ENCODE data around the gene AGPS. TPM values are rescaled to one million over a fixed set of nuclear protein-coding genes. Genes with fewer than 3 reads are reported as not detected.
A peak's percentile ranks its signal among the peaks of the same experiment; 100 is the strongest.

Gene AGPS
- total RNA-seq, 1 experiment from 2014 or later, result 69.9 TPM

- no peak overlapping the region for H3K4me3 Mint-ChIP-seq (ENCODE audit: low read depth, unreplicated experiment)
- BruUV-seq (replicated peaks), result no TSS peak
- peak overlapping the region; percentile 40 for H3K27ac Mint-ChIP-seq (ENCODE audit: unreplicated experiment)
- no peak for TF ChIP-seq CTCF (IDR thresholded peaks at IDR 0.05; ENCODE audit: unreplicated experiment)
- intact Hi-C loops (cut with micrococcal nuclease; ENCODE audit: unreplicated experiment), result no loop called here
- H3K4me1 Mint-ChIP-seq (ENCODE audit: low read depth, unreplicated experiment), result no peaks in the 10 kb centered on the region
- DNase-seq, result no peak
- H3K27me3 Mint-ChIP-seq (ENCODE audit: unreplicated experiment), result no peaks in the 10 kb centered on the region
- H3K9me3 Mint-ChIP-seq (ENCODE audit: low read depth, unreplicated experiment), result no peaks in the 10 kb centered on the region
- CTCF ChIA-PET, result no interaction called here
- H3K36me3 Mint-ChIP-seq (ENCODE audit: insufficient read depth, unreplicated experiment), result no peaks in the 10 kb centered on the region
Observed at GRCh38 chr2:177528351-177528933, 135.9 kb downstream of the AGPS start.

GRCh38 chr2:177529166-177529565 lies 136.6 kb downstream of the AGPS start:
- intact Hi-C loops (cut with micrococcal nuclease; ENCODE audit: unreplicated experiment), result no loop called here
- BruUV-seq (replicated peaks), result no TSS peak
- H3K27ac Mint-ChIP-seq (ENCODE audit: unreplicated experiment), result no peak overlapping the region
- TF ChIP-seq CTCF (IDR thresholded peaks at IDR 0.05; ENCODE audit: unreplicated experiment), result no peak
- H3K4me1 Mint-ChIP-seq (ENCODE audit: low read depth, unreplicated experiment), result no peaks in the 10 kb centered on the region
- no peak overlapping the region for H3K4me3 Mint-ChIP-seq (ENCODE audit: low read depth, unreplicated experiment)
- H3K27me3 Mint-ChIP-seq (ENCODE audit: unreplicated experiment), result no peaks in the 10 kb centered on the region
- no peaks in the 10 kb centered on the region for H3K36me3 Mint-ChIP-seq (ENCODE audit: insufficient read depth, unreplicated experiment)
- H3K9me3 Mint-ChIP-seq (ENCODE audit: low read depth, unreplicated experiment), result no peaks in the 10 kb centered on the region
- CTCF ChIA-PET, result no interaction called here
- DNase-seq, result no peak

- Mint-ChIP-seq H3K4me3 (ENCODE audit: low read depth, unreplicated experiment) (no peak overlapping the region), H3K27me3 (ENCODE audit: unreplicated experiment) (no peaks in the 10 kb centered on the region), H3K4me1 (ENCODE audit: low read depth, unreplicated experiment) (no peaks in the 10 kb centered on the region), H3K27ac (ENCODE audit: unreplicated experiment) (no peak overlapping the region), H3K36me3 (ENCODE audit: insufficient read depth, unreplicated experiment) (no peaks in the 10 kb centered on the region), H3K9me3 (ENCODE audit: low read depth, unreplicated experiment) (no peaks in the 10 kb centered on the region)
- CTCF ChIA-PET, result no interaction called here
- DNase-seq, result no peak
- intact Hi-C loops (cut with micrococcal nuclease; ENCODE audit: unreplicated experiment), result no loop called here
- no TSS peak for BruUV-seq (replicated peaks)
- no peak for TF ChIP-seq CTCF (IDR thresholded peaks at IDR 0.05; ENCODE audit: unreplicated experiment)
Observed at GRCh38 chr2:177530561-177530960, 138.0 kb downstream of the AGPS start.

GRCh38 chr2:177531706-177532105 lies 139.1 kb downstream of the AGPS start:
- Mint-ChIP-seq H3K4me3 (ENCODE audit: low read depth, unreplicated experiment) (no peak overlapping the region), H3K27ac (ENCODE audit: unreplicated experiment) (no peak overlapping the region), H3K36me3 (ENCODE audit: insufficient read depth, unreplicated experiment) (no peaks in the 10 kb centered on the region), H3K9me3 (ENCODE audit: low read depth, unreplicated experiment) (no peaks in the 10 kb centered on the region), H3K4me1 (ENCODE audit: low read depth, unreplicated experiment) (no peaks in the 10 kb centered on the region), H3K27me3 (ENCODE audit: unreplicated experiment) (no peaks in the 10 kb centered on the region)
- no peak for DNase-seq
- CTCF ChIA-PET, result no interaction called here
- TF ChIP-seq CTCF (IDR thresholded peaks at IDR 0.05; ENCODE audit: unreplicated experiment), result no peak
- intact Hi-C loops (cut with micrococcal nuclease; ENCODE audit: unreplicated experiment), result no loop called here
- no TSS peak for BruUV-seq (replicated peaks)
